Measurements from ENCODE around the gene PON1.

GRCh38 chr7:95357623-95358022 lies 33.3 kb upstream of the PON1 start:
- TF ChIP-seq MAX (IDR thresholded peaks at IDR 0.05) (no peak), CHD1 (IDR thresholded peaks at IDR 0.05; ENCODE audit: low read depth, low read length) (no peak), SRF (IDR thresholded peaks at IDR 0.05; ENCODE audit: low read depth, low read length) (no peak), EP300 (IDR thresholded peaks at IDR 0.05; ENCODE audit: borderline replicate concordance in 1 of 2, low read depth in 2 of 2, low read length in 2 of 2) (no peak), POLR2A (IDR thresholded peaks at IDR 0.05; ENCODE audit: control extremely low read depth in 1 of 2, low read depth in 2 of 2, low read length in 2 of 2) (no peak), POLR2AphosphoS5 (IDR thresholded peaks at IDR 0.05; ENCODE audit: low read depth, low read length) (no peak), CTCF (IDR thresholded peaks at IDR 0.05; ENCODE audit: control extremely low read depth in 1 of 3, insufficient read depth in 1 of 3, low read depth in 1 of 3, low read length in 3 of 3) (no peak), HDAC6 (IDR thresholded peaks at IDR 0.05; ENCODE audit: low read depth, low read length) (no peak), JUN (IDR thresholded peaks at IDR 0.05; ENCODE audit: low read depth, low read length) (no peak), TAF1 (IDR thresholded peaks at IDR 0.05; ENCODE audit: low read depth, low read length) (no peak), RFX5 (IDR thresholded peaks at IDR 0.05; ENCODE audit: borderline replicate concordance, low read depth, low read length) (no peak), TCF12 (IDR thresholded peaks at IDR 0.05; ENCODE audit: low read depth, low read length) (no peak)

Data from H1 (cell line).